HepG2 (cell line): Measurements from ENCODE around the gene SEZ6L. TPM values are rescaled to one million over a fixed set of nuclear protein-coding genes. Genes with fewer than 3 reads are reported as not detected.

Source experiments
- ATAC-seq: fragments of 200-7000 bp; cut with Tn5 transposase; 3 replicates; pipeline ENCODE4 v1.9.1; 2020; ENCODE audit warnings: mild to moderate bottlenecking, moderate library complexity
- BruUV-seq: library from RNA; stranded (reverse); fragments of 400-500 nt; replicated peaks from 2 replicates; lab custom pipeline; 2021; lab: Mats Ljungman, UMichigan
- CTCF ChIA-PET: fragments of 300-600 bp; formaldehyde crosslinking; extraction: SDS; loops from one replicate; lab custom pipeline; 2021; ENCODE audit warnings: low total read pairs, inconsistent platforms, low intra/inter-chr PET ratio; lab: Yijun Ruan, JAX
- POLR2A ChIA-PET: fragments of 350-600 bp; sonication (Branson Sonifier 250); formaldehyde crosslinking; loops from one replicate; lab custom pipeline; 2020; ENCODE audit warnings: antibody characterized with exemption, inconsistent platforms; lab: Yijun Ruan, JAX
- DNase-seq: peaks from one replicate; pipeline ENCODE4 v3.0.0-alpha.2; 2015; ENCODE audit warnings: low spot score
- FAIRE-seq: peaks from 3 replicates; lab custom pipeline; 2011; peaks lifted over from hg19 to GRCh38; lab: Jason Lieb, UNC
- H2AFZ ChIP-seq: one replicate; pipeline ENCODE4 v1.6.1; 2011; ENCODE audit warnings: low read length, inconsistent platforms
- H3K27ac ChIP-seq: fragments of 300-600 bp; 3 replicates; pipeline ENCODE4 v1.8.0; 2011; ENCODE audit warnings: mixed run types, mild to moderate bottlenecking, mixed read lengths, low read length, inconsistent platforms; ENCODE audit not compliant: insufficient read depth; ENCODE audit errors: extremely low read length
- H3K27me3 ChIP-seq, 2 experiments: fragments of 200-600 bp in 1 of 2; 2 replicates in 1 of 2; 3 replicates in 1 of 2; pipeline versions ENCODE4 v1.6.0 to v1.8.0; 2011; ENCODE audit warnings: low read length in 2 of 2, mild to moderate bottlenecking in 2 of 2, moderate library complexity in 2 of 2, inconsistent platforms in 1 of 2; ENCODE audit not compliant: insufficient read depth in 2 of 2, control insufficient read depth in 1 of 2
- H3K36me3 ChIP-seq, 2 experiments: fragments of 200-600 bp in 1 of 2; replicated peaks in 1 of 2; 2 replicates in 1 of 2; 3 replicates in 1 of 2; pipeline versions ENCODE4 v1.5.1 to v1.8.0; 2011; ENCODE audit warnings: low read length in 2 of 2, inconsistent platforms in 1 of 2; ENCODE audit not compliant: insufficient read depth in 2 of 2, control insufficient read depth in 1 of 2
- H3K4me1 ChIP-seq: 2 replicates; pipeline ENCODE4 v1.5.1; 2012; ENCODE audit warnings: low read length, inconsistent platforms; ENCODE audit not compliant: insufficient read depth
- H3K4me2 ChIP-seq: 2 replicates; pipeline ENCODE4 v1.6.0; 2011; ENCODE audit warnings: low read depth, low read length, inconsistent platforms
- H3K4me3 ChIP-seq, 3 experiments: fragments of 200-600 bp in 1 of 3; sonication (generic), shearing (Covaris generic) in 1 of 3; replicated peaks in 1 of 3; 2 replicates each; pipeline ENCODE4 v1.5.1; 2011 to 2016; ENCODE audit warnings: low read length in 3 of 3, inconsistent platforms in 2 of 3, low read depth in 2 of 3, mild to moderate bottlenecking in 2 of 3, control low read depth in 1 of 3, mixed read lengths in 1 of 3; ENCODE audit not compliant: insufficient read depth in 1 of 3
- H3K79me2 ChIP-seq: one replicate; pipeline ENCODE4 v1.6.1; 2011; ENCODE audit warnings: low read length, inconsistent platforms; ENCODE audit not compliant: insufficient read depth
- H3K9ac ChIP-seq: 2 replicates; pipeline ENCODE4 v1.6.0; 2011; ENCODE audit warnings: mild to moderate bottlenecking, low read depth, low read length, inconsistent platforms; ENCODE audit not compliant: insufficient read depth
- H3K9me3 ChIP-seq: 2 replicates; pipeline ENCODE4 v1.5.1; 2012; ENCODE audit warnings: mild to moderate bottlenecking, low read length
- H4K20me1 ChIP-seq: 2 replicates; pipeline ENCODE4 v1.6.0; 2011; ENCODE audit warnings: inconsistent platforms, mild to moderate bottlenecking, low read length, moderate library complexity; ENCODE audit not compliant: insufficient read depth
- ELF3 ChIP-seq: IDR thresholded peaks from 2 replicates; pipeline ENCODE4 v1.6.1; 2016; ENCODE audit warnings: missing genetic modification reagents, missing compliant biosample characterization
- MATR3 ChIP-seq: sonication (generic); formaldehyde crosslinking; IDR thresholded peaks from 2 replicates; pipeline ENCODE4 v1.4.0; 2020; ENCODE audit warnings: missing genetic modification reagents
- NFATC3 ChIP-seq: sonication (generic); formaldehyde crosslinking; IDR thresholded peaks from 2 replicates; pipeline ENCODE4 v1.5.1; 2020; ENCODE audit warnings: mild to moderate bottlenecking, missing genetic modification reagents
- ZBTB25 ChIP-seq: IDR thresholded peaks from 2 replicates; pipeline ENCODE4 v1.6.1; 2018; ENCODE audit warnings: missing genetic modification reagents
- ZNF460 ChIP-seq: sonication (generic); formaldehyde crosslinking; IDR thresholded peaks from 2 replicates; pipeline ENCODE4 v1.5.1; 2020; ENCODE audit warnings: missing genetic modification reagents, mild to moderate bottlenecking, borderline replicate concordance
- ZNF646 ChIP-seq: sonication (generic); formaldehyde crosslinking; IDR thresholded peaks from 2 replicates; pipeline ENCODE4 v1.9.0; 2021; ENCODE audit warnings: mild to moderate bottlenecking, missing genetic modification reagents
- WGBS: methylation state at CpG from one replicate; pipeline ENCODE4 v1.1.6; 2017; ENCODE audit warnings: low lambda C conversion rate; 5-methylcytosine and 5-hydroxymethylcytosine counted together
- in situ Hi-C: cut with HindIII; loops from 2 replicates; pipeline ENCODE4 v1.10.0; 2017; ENCODE audit warnings: low pct_unique_long_range_greater_than_20kb; ENCODE audit not compliant: extremely low pct_ligation_motif_present
- intact Hi-C: fragments of 100-400 bp; cut with micrococcal nuclease; formaldehyde crosslinking; loops from one replicate; pipeline ENCODE4 v1.10.0; 2022; ENCODE audit not compliant: unreplicated experiment
- polyA plus RNA-seq, 8 experiments: library from polyadenylated mRNA; depleted of rRNA in 3 of 8; stranded (reverse) in 7 of 8; unstranded in 1 of 8; fragments of >200 nt; fragmentation: Illumina TruSeq in 4 of 8; extraction: Trizol in 4 of 8; gene quantifications; 2 replicates each; pipeline versions ENCODE4 v1.2.1 to v1.2.3, GENCODE V29; 2011 to 2016; ENCODE audit warnings: low read depth in 4 of 8, missing spikeins in 1 of 8, mixed read lengths in 1 of 8; ENCODE audit not compliant: insufficient read depth in 1 of 8
- total RNA-seq, 5 experiments: library from RNA; depleted of rRNA; stranded (reverse); fragments of >200 nt; fragmentation: Illumina TruSeq; extraction: Trizol; gene quantifications; 2 replicates each; pipeline ENCODE4 v1.2.3, GENCODE V29; 2016; ENCODE audit warnings: low read depth in 1 of 5

The SEZ6L gene
- total and polyA plus RNA-seq, 2 of the 13 experiments (the other 11 are each of a cell fraction or from before 2014, with no cell fraction given) = not detected

- in situ Hi-C loops (no loop called here), intact Hi-C loops (no loop called here)
- FAIRE-seq = no peak
- ATAC-seq = no peak
- no TSS peak for BruUV-seq
- Histone ChIP-seq H3K9me3 (no peaks in the 10 kb centered on the region), H3K4me3 (no peak overlapping the region), H4K20me1 (no peaks in the 10 kb centered on the region; the same call in 1 of the 2 replicates), H3K27me3 (peaks cover 4 to 27% of the 10 kb centered on the region in 2 experiments; a peak in 4 of 5 replicates), H3K4me2 (no peak overlapping the region), H3K36me3 (no peaks in the 10 kb centered on the region), H3K4me1 (no peaks in the 10 kb centered on the region), H3K79me2 (no peaks in the 10 kb centered on the region), H2AFZ (no peak overlapping the region), H3K27ac (no peak overlapping the region), H3K9ac (no peak overlapping the region)
- ChIA-PET CTCF (no interaction called here), POLR2A (no interaction called here)
- TF ChIP-seq MATR3 (CRISPR knock-in tag) (no peak), ELF3 (CRISPR knock-in tag) (no peak), ZNF460 (no peak), ZNF646 (no peak), ZBTB25 (CRISPR knock-in tag) (no peak), NFATC3 (CRISPR knock-in tag) (no peak)
- 38% methylated on average over 9 of the region's 9 CpGs for WGBS
- DNase-seq = no peak
These were observed 871 bp upstream of the SEZ6L start for GRCh38 chr22:26168330-26168851.
